Spleen (tissue), 11 donors: ENCODE measurements around the gene DDR2. TPM values are rescaled to one million over a fixed set of nuclear protein-coding genes. Genes with fewer than 3 reads are reported as not detected.

Experiments
- DNase-seq: peaks from one replicate; pipeline ENCODE4 v3.0.0-alpha.2; 2020
- H3K27ac ChIP-seq, 8 donors: fragments of 200-600 bp; sonication (generic) in 7 of 8; 1 replicate in 4 of 8; 2 replicates in 4 of 8; pipeline versions ENCODE4 v1.5.0 to v1.8.0; 2016 to 2021; ENCODE audit warnings: inconsistent platforms in 4 of 8, mild to moderate bottlenecking in 4 of 8, moderate library complexity in 1 of 8
- H3K27me3 ChIP-seq, 7 donors: fragments of 200-600 bp; sonication (generic) in 6 of 7; replicated peaks in 1 of 7; 1 replicate in 4 of 7; 2 replicates in 3 of 7; pipeline versions ENCODE4 v1.5.0 to v1.8.0; 2016 to 2021; ENCODE audit warnings: inconsistent platforms in 3 of 7, mild to moderate bottlenecking in 1 of 7
- H3K36me3 ChIP-seq, 6 donors: fragments of 200-600 bp; sonication (generic) in 5 of 6; 1 replicate in 4 of 6; 2 replicates in 2 of 6; pipeline versions ENCODE4 v1.5.0 to v1.8.0; 2016 to 2021; ENCODE audit warnings: inconsistent platforms in 2 of 6
- H3K4me1 ChIP-seq, 6 donors: fragments of 200-600 bp; sonication (generic) in 5 of 6; 1 replicate in 3 of 6; 2 replicates in 3 of 6; pipeline versions ENCODE4 v1.5.0 to v1.8.0; 2016 to 2021; ENCODE audit warnings: inconsistent platforms in 3 of 6
- H3K4me3 ChIP-seq, 8 donors: fragments of 200-600 bp; sonication (generic) in 7 of 8; 1 replicate in 4 of 8; 2 replicates in 4 of 8; pipeline versions ENCODE4 v1.5.0 to v1.8.0; 2016 to 2021; ENCODE audit warnings: inconsistent platforms in 4 of 8, mild to moderate bottlenecking in 4 of 8, moderate library complexity in 2 of 8
- H3K9me3 ChIP-seq, 8 donors: fragments of 200-600 bp; sonication (generic) in 7 of 8; 1 replicate in 4 of 8; 2 replicates in 4 of 8; pipeline versions ENCODE4 v1.5.0 to v1.8.0; 2016 to 2021; ENCODE audit warnings: inconsistent platforms in 4 of 8
- CTCF ChIP-seq, 11 experiments: fragments of 200-600 bp in 7 of 11; fragments of 450-650 bp in 4 of 11; sonication (generic) in 4 of 11; IDR thresholded peaks in 8 of 11; conservative IDR thresholded peaks in 3 of 11; 1 replicate in 7 of 11; 2 replicates in 4 of 11; pipeline versions ENCODE4 v1.4.0 to v1.8.0; 2016 to 2021; ENCODE audit warnings: antibody characterized with exemption in 11 of 11, inconsistent platforms in 4 of 11, mild to moderate bottlenecking in 1 of 11
- POLR2A ChIP-seq, 3 donors: fragments of 450-650 bp; IDR thresholded peaks; one replicate each; pipeline ENCODE4 v1.5.1; 2017; ENCODE audit warnings: antibody characterized with exemption in 3 of 3, mild to moderate bottlenecking in 1 of 3
- POLR2AphosphoS5 ChIP-seq, 3 donors: sonication (generic); formaldehyde crosslinking; IDR thresholded peaks; one replicate each; pipeline ENCODE4 v1.5.1; 2017; ENCODE audit warnings: antibody characterized with exemption in 3 of 3
- WGBS, 5 donors: extraction: QIAGEN DNeasy Blood & Tissue Kit in 3 of 5; methylation state at CpG; one replicate each; pipeline versions ENCODE4 v1.1.5 to v1.1.7; 2013 to 2018; 5-methylcytosine and 5-hydroxymethylcytosine counted together
- intact Hi-C: fragments of 100-400 bp; cut with DNase I; formaldehyde crosslinking; loops from one replicate; pipeline ENCODE4 v1.15.0; 2023; ENCODE audit warnings: low total_unique reads
- polyA plus RNA-seq, 3 donors: library from polyadenylated mRNA; stranded (reverse); fragments of 200-250 nt; gene quantifications; one replicate each; pipeline ENCODE4 v1.2.1, GENCODE V29; 2013
- total RNA-seq, 7 donors: library from RNA; depleted of rRNA in 3 of 7; stranded (reverse); fragments of >200 nt in 3 of 7; fragmentation: NEBNext Ultra II Directional in 4 of 7; extraction: Animal tissue kit (Norgen Biotek cat#: 25700) in 4 of 7; gene quantifications; one replicate each; pipeline versions ENCODE4 v1.1.0 to v1.2.1, GENCODE V29; 2016 to 2021
- donor health status: healthy with polysubstance abuse.
- donor health status: DM: no; HTN: no; CAD: no; lungs with moderate emphysema.
- donor health status: DM: no; HTN: no; CAD: no.
- donor health status: Bipolar disorder and iron deficiency.
- donor health status: healthy.
- donor health status: DM: no; HTN: no; CAD: no.
- donor health status: DM: yes; HTN: yes; CAD: no.

DDR2 gene
- total and polyA plus RNA-seq, 10 donors, result 1.1 to 20.8 (median 10.8) TPM

GRCh38 chr1:162590101-162590500 is 42.2 kb upstream of the DDR2 start:
- TF ChIP-seq CTCF (IDR thresholded peaks at IDR 0.05 in 8 of 11, conservative IDR thresholded peaks at IDR 0.05 in 3 of 11) (no peak), POLR2AphosphoS5 (IDR thresholded peaks at IDR 0.05) (no peak), POLR2A (IDR thresholded peaks at IDR 0.05) (no peak)
- H3K4me3 ChIP-seq, result no peak overlapping the region
- no peaks in the 10 kb centered on the region for H3K4me1 ChIP-seq
- peaks cover 2 to 89% (median 39%) of the 10 kb centered on the region in 6 donors for H3K36me3 ChIP-seq
- WGBS, 5 donors, result 82 to 93% (median 88%) methylated on average over 3 of the region's 3 CpGs
- intact Hi-C loops, result no loop called here
- H3K27me3 ChIP-seq, result no peaks in the 10 kb centered on the region
- H3K9me3 ChIP-seq, result no peaks in the 10 kb centered on the region
- no peak for DNase-seq
- H3K27ac ChIP-seq, result no peak overlapping the region

- H3K36me3 ChIP-seq, result peaks cover 2 to 89% (median 40%) of the 10 kb centered on the region in 6 donors
- 94 to 96% (median 96%) methylated on average over 2 of the region's 2 CpGs for WGBS, 5 donors
- intact Hi-C loops, result no loop called here
Measured at GRCh38 chr1:162590686-162591085, 41.6 kb upstream of the DDR2 start.

GRCh38 chr1:162596514-162597170 is 35.6 kb upstream of the DDR2 start:
- 76 to 97% (median 95%) methylated on average over 2 of the region's 2 CpGs for WGBS, 5 donors
- intact Hi-C loops, result no loop called here

More at GRCh38 chr1:162590686-162591085, 41.6 kb upstream of the DDR2 start:
- Histone ChIP-seq H3K27ac (no peak overlapping the region), H3K4me1 (no peaks in the 10 kb centered on the region), H3K9me3 (no peaks in the 10 kb centered on the region), H3K27me3 (no peaks in the 10 kb centered on the region), H3K4me3 (no peak overlapping the region)
- DNase-seq, result no peak
- TF ChIP-seq POLR2A (IDR thresholded peaks at IDR 0.05) (no peak), CTCF (IDR thresholded peaks at IDR 0.05 in 8 of 11, conservative IDR thresholded peaks at IDR 0.05 in 3 of 11) (no peak), POLR2AphosphoS5 (IDR thresholded peaks at IDR 0.05) (no peak)

More at GRCh38 chr1:162596514-162597170, 35.6 kb upstream of the DDR2 start:
- no peak for DNase-seq
- Histone ChIP-seq H3K27me3 (no peaks in the 10 kb centered on the region), H3K4me1 (no peaks in the 10 kb centered on the region), H3K27ac (no peak overlapping the region), H3K4me3 (no peak overlapping the region), H3K9me3 (no peaks in the 10 kb centered on the region), H3K36me3 (peaks cover 2 to 91% (median 25%) of the 10 kb centered on the region in 6 donors)
- TF ChIP-seq POLR2A (IDR thresholded peaks at IDR 0.05), result no peak
- no peak for TF ChIP-seq CTCF (IDR thresholded peaks at IDR 0.05 in 8 of 11, conservative IDR thresholded peaks at IDR 0.05 in 3 of 11)
- no peak for TF ChIP-seq POLR2AphosphoS5 (IDR thresholded peaks at IDR 0.05)
